ENCODE data around the gene KRTAP29-1.
"Not testable (repeated sequence)": the region's sequence is repeated elsewhere in the genome, so short reads cannot be mapped to it uniquely, and the experiment has no call there.

KRTAP29-1 gene, protein sequence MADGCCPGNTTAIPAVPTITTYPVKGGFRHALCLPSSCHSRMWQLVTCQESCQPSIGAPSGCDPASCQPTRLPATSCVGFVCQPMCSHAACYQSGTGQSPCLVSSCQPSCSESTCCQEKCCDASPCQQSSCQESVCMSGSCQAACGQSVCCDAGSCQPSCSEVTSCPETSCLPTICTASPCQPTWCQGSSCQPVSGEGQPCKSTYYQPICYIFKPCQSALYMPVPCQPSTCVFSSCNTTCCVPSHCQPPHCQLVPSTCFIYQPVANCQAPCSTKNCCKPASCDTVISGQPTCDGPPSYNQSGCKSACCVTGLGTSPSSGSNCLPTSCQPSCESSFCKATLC

DNA sequence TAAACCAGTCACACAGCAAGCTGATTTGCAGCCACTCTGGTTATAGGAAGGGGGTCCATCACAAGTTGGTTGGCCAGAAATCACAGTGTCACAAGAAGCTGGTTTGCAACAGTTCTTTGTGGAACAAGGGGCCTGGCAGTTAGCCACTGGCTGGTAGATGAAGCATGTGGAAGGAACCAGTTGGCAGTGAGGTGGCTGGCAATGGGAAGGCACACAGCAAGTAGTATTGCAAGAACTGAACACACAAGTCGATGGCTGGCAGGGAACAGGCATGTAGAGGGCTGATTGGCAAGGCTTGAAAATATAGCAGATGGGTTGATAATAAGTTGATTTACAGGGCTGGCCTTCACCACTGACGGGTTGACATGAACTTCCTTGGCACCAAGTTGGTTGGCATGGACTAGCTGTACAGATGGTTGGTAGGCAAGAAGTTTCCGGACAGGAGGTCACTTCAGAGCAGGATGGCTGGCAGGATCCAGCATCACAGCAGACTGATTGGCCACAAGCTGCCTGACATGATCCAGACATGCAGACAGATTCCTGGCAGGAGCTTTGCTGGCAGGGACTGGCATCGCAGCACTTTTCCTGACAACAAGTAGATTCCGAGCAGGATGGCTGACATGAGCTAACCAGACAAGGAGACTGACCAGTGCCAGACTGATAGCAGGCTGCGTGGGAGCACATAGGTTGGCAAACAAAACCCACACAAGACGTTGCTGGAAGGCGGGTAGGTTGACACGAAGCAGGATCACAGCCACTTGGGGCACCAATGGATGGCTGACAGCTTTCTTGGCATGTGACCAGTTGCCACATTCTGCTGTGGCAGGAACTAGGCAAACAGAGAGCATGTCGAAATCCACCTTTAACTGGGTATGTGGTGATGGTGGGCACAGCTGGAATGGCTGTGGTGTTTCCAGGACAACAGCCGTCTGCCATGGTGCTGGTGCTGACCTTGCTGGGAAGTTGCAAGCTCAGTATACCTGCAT lies at the start of gene KRTAP29-1:
Gene KRTAP29-1, minus strand, starts transcription at position 936 of the 986 bp plus-strand sequence. Its CDS starts 0 bp downstream, at position 936.
- no peak for DNase-seq

DNA sequence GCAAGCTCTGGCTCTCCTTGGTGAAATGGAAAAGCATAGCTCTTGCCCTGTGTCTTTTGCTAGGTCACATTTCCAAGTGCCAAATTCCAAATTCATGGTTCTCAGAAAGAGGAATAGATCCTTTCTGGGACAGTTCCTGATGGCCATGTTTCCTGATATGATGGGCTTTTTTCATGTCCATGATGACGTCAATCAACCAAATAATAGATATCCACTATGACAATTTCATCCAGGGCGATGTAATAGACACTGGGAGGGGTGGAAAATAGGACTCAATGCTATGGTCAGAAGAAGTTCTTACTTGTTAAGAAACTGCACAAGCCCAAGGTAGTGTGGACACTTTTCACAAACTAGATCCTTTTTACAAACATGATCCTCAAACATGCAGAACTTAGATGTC lies 48.5 kb upstream of the KRTAP29-1 start:
- no peak for DNase-seq

DNA sequence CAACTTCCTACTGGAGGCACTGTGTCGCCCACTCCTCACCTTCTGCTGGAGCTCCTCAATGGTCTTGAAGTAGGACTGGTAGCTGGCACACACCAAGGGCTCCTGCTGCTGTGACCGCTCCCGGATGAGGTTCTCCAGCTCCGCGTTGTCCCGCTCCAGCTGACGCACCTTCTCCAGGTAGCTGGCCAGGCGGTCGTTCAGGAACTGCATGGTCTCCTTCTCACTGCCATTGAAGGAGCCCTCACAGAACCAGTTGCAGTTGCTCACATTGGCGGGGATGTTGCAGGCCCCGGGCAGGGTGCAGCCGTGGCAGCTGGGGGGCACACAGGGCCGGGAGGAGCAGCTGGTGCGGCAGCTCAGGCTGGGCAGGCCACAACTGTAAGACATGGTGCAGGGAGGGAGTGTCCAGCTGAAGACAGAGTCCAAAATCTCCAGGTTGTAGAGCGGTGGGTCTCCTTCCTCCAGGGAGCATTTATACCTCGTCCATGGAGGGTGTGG lies 47.8 kb upstream of the KRTAP29-1 start, which contains the start of gene KRT33A:
Gene KRT33A, minus strand, starts transcription at position 448 of the 498 bp plus-strand sequence. Its CDS starts 61 bp downstream, at position 387.
- DNase-seq, result not testable (repeated sequence)

DNA sequence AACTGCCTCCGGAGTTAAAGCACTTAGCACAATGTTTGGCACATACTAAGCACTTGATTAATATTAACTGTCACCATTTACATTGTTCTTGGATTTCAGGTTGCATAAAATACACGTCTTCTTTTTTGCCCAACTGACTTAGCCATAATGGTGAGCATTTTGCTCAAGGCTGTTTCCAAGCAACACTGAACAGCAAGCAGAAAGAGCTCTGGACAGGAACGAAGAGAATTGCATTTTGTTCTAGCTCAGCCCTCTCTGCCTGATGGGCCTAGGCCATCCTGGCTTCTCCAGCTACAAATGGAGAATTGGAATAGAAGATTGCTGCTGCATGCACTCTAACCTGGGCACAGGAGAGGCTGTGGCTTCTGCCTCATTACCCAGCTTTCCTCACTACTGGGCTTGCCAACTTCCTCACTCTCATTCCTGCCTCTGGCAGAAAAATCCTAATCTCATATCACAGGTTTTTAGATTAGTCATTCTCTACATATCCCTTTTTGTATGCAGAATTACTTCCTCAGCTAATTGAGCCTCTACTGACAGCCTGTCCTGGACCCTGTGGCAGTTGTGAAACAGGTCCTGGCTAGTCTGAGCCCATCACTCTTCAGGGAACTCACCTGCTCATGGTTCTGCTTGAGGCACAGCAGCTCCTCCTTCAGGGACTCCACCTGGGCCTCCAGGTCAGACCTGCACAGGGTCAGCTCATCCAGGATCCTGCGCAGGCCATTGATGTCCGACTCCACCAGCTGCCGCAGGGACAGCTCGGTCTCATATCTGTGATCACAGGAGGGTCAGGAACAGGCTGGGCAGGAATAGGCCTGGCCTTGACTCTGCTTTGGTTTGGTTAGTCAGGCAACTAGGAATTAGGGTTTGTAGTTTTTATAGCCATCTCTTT lies 45.5 kb upstream of the KRTAP29-1 start:
- DNase-seq, result no peak

DNA sequence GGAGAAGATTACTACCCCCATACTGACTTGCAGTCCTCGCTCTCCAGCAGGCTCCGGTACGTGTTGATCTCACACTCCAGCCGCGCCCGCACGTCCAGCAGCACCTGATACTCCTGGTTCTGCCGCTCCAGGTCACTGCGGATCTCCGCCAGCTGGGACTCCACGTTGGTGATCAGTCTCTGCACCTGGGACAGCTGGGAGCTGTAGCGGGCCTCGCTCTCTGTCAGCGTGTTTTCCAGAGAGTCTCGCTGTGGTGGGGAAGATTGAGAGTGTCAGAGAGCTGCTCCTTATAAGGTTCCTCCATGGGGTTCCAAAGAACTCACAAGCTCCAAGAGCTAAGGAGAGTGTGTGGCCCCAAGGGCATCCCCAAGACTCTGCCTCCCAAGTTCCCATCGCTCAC lies 43.8 kb upstream of the KRTAP29-1 start:
- not testable (repeated sequence) for DNase-seq

DNA sequence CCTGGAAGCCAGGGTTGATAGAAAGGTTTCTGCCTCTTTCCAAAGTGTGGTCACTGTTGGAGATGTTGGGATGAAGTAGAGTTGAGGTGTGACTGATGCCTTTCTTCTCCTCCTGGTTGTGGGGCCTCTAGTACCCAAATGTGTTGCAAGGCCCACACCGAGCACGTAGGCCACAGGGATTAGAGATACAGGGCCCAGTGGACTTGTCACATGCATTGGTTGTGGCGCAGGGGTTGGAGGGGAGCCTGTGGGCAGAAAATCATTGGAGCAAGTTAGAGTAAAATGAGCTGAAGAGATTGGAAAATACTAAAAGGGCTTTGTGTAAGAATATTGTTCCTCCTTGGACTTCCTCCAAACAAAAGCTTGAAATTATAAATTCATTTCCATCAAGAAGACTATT lies 43.3 kb upstream of the KRTAP29-1 start:
- no peak for DNase-seq

DNA sequence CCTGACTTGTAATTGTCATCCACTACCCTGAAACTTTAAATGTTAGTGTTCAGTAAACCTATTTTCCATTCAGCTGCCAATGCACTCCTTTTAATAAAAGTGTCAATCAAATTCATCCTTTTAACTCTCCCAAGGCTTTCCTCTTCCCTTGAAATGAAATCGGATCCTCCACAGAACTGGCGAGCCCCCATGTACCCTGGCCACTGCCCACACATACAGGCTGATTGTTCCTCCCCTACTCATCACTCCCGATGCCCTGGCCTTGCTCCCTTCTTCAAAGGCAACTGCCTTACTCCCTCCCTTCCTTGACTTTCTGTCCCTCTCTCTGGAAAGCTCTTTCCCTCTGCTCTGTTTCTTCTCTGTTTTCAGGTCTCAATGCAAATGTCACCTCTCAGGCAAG lies 40.4 kb upstream of the KRTAP29-1 start:
- DNase-seq, result no peak

DNA sequence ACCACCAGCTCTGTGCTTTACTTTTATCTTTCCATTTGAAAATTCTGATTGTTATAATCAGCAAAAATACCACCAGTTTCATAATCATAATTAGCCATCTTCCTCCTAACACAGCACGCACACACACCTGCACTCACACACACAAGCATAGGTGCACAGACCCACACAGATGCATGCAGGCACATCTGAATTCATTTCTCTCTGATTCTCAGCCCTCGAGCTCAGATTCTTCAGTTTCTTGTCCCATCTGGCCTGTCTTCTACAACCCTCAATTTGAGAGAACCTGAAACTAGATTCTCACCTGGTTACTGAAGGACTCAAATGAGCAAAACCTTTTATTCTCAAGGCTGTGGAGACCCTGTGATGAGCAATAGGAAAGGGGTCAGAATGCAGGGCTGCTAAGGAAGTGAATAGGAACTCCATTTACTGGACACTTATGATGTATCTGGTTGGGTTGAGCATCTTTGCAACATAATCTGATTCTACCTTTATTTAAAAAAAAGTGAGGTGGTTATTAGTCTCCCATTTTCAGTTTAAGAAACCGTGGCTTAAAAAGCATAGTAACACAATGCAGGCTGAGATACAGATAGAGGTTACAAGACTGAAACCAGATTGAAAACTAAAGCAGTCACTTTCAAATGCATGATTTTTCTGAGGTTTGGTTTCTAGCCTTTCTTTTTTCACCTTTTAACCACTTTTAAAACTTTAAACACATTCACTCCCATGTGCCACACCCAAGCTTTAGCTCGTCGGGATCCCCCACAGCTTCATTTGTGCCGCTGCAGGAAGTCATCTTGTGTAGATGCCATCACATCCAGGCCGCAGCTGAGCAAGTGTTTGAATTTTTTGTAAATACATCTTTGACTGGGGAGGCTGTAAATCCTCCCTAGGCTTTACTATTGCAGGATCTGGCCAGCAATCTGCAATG lies 38.5 kb upstream of the KRTAP29-1 start:
- DNase-seq, result no peak

DNA sequence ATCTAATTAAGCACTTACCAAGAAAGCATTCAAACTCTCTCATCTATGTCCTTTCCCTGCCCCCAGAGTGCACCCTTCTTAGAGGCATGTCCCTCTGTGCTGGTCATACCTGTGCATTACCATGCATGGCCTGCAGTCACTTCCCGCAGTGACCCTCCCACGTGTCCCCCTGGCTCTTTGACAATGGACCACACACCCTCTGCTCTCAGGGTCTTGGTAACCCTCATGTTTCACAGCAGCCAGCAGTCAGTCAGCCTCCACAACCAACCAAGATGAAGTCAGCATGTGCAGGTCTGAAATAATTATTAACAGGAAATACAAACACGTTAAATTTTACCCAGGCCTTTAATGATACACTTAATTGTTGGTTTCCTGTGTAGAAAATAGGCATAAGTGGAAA lies 37.8 kb upstream of the KRTAP29-1 start:
- DNase-seq, result no peak

DNA sequence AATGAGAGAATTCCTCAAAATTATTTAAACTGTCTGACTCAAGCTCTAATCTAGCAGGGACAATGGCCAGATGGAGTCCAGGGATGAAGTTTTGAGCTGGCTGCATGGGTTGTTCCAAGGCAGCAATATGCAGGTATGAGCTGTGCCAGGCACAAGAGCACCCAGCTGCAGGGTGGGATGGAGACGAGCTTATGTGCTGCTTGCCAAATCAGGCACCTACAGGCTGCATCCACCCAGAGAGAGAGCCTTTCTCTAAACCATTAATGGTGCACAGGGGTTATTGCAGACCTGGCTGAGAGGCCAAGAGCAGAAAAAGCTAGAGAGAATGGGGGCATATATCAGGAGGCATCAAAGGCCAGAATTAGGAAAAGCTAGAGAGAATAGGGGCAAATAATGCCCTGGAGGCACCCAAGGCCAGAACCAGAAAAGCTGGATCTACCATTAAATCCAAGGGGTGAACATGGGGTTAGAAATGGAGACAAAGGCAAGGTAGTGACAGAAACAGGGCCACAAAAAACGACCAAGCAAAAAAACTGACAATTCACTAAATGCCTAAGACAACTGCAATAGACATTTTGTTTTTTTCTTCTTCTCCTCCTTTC lies 37.0 kb upstream of the KRTAP29-1 start:
- DNase-seq, result no peak

DNA sequence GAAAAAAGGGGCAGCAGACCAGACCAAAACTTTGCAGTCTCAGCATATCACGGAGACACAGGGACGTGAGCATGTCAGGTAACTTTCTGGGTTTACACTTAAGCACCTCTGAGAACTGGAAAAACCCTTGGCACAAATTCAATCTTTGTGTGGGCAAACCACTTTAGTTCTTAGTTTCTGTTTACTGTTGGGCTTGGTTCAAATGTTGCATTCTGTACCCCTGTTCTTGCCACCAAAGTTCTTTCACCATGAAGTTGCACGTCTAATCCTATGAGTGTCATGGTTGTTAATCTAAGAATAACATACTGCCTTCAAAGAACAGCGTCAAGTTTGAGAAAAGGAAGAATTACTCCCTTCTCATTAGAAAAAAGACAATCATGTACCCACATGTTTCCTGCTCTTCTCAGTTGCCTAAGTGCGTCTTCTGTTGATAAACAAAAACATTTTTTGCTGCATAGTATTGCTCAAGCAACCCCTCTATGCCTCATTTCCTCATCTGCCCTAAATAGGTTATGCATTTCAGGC lies 36.4 kb upstream of the KRTAP29-1 start:
- no peak for DNase-seq

DNA sequence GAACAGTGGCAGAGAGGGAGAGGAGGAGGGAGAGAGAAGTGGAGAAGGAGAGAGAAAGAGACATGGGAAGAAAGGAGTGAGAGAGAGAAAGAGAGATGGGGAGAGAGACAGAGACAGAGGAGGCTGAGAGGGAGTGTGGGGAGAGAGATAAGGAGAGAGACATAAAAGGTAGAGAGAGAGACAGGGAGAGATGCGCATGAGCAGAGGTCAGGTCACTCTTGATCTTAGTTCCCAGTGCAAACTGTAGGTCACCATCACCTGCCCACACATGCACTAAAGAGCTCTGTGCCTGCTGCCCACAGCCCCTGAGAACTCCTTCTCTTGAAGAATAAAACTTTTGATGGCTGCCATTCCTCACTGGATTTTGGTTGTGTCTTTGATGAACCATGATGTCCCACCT lies 33.1 kb upstream of the KRTAP29-1 start:
- no peak for DNase-seq

DNA sequence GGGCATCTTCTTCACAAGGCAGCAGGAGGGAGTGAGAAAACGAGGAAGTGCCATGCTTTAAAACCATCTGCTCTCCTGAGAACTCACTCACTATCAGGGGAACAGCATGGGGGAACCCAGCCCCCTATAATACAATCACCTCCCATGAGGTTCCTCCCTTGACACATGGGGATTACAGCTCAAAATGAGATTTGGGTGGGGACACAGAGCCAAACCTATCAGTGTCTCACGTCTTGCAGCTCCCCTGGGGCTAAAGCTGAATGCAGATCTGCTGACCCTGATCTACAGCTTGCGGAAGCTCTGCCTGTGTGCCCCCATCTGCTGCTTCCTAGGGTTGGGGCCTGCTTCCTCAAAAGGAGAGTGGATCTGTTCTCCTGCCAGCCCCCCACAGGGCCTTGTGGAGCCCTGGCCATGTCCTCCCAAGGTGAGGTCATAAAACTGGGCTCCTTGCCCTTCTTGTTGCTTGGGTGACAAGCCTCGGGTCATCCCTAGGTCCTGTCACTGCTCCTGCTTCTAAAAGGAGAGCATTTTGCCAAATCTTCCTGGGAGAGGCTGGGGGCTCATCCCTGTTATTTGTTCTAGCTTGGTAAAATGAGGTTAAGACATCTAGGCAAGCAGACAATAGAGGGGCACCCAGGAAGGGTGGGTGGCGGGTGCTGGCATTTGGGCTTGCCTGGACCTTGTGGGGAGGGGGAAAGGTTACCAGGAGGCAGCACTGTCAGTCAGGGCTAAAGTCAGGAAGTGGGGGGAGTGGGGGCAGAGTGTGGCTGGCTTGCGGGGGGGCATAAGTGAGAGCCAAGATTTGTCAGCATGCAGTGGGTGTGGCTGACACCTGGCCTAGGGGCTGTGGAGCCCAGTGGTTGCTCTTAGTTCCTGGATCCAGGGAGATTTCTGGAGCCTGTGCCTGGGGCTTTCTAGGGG lies 32.0 kb upstream of the KRTAP29-1 start:
- DNase-seq, result no peak

DNA sequence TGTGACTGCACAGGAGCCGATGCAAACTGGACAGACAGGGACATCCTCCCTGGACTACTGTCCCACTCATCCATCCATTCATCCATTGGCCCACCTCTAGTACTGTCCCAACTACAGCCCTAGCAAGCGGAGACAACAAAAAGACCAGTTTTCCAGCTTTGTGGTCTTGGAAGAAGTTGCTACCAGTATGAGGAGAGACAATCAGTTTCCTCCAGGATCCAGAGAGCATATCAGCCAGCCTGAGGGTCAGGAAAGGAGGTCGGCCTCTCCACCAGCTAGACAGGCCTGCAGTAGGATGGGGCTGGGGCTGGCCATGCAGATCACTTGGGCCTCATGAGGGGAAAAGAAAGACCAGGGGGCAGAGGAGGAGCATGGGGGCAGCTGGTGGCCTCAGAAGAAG lies 31.2 kb upstream of the KRTAP29-1 start:
- no peak for DNase-seq

DNA sequence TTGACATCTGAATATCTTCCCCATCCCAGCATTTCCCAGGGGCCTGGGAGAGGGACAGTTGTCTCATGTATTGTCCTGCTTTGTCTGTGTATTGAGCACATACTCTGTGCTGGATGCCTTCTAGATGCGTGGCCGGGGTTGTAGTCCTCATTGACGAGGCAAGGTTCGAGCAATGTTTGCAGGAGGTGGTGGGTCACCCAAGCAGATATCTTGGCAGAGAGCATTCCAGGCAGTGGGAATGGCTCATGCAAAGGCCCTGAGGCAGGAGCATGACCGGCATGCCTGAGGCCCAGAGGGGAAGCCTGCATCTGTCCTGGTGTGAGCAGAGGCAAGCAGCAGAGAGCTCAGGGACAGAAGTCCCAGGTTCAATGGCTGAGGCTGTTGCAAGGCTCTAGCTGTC lies 30.4 kb upstream of the KRTAP29-1 start:
- DNase-seq, result no peak

DNA sequence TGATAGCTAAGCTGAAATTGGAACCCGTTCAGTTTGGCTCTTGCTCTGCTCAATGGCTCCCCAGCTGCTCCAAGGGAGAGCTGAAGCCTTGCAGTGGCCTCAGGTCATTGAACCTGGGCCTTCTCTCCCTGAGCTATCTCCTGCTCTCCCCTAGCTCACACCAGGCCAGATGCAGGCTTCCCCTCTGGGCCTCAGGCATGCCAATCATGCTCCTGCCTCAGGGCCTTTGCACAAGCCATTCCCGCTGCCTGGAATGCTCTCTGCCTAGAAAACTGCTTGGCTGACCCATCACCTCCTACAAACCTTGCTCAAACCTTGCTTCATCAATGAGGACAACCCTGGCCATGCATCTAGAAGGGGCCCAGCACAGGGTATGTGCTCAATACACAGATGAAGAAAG lies 29.6 kb upstream of the KRTAP29-1 start:
- no peak for DNase-seq

DNA sequence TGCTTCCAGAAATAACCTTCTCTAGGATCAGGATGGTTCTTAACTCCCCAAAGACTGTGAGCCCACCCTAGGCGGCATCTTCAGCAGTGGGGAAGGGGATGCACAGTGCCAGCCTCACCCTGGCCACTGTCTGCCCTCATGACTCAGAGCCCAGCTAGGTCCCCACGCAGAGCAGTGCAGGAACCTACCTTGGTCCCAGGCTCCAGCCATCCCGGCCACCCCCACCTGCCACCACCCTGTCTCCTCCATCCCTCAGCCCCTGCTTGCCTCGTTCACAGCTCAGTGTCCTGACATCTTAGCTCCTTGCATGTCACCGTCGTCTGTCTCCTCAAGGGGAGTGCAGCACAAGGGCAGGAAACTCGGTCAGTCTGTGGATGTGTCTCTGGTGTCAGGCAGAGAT lies 29.0 kb upstream of the KRTAP29-1 start:
- DNase-seq, result no peak

DNA sequence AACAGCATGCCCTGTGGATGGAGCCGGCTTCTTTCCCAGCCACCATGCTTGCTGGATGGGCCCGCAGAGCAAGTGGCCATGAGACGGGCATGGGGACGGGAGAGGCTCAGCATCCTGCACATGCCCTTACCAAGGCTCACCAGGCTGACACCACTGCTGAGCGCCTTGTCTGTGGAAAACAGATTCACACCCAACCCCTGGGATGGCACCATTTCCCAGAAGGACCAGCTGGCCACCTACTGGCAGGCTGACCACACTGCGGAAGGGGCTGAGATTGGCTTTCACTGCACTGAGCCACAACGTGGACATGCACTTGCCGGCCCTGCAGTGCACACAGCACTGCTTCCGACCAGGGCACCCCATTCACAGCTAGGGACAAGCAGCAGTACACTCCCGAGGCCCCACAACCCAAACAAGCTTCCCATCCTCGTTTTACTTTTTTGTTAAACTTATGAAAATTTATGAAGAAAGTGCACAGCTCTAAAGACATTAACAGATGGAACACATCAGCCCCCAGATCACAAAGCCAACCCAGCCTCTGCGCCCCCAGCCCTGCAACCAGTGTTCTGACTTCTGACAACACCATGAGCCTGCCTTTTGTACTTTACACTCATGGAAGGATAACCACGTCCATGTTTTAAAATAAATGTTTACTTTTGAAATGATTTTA lies 26.8 kb upstream of the KRTAP29-1 start:
- no peak for DNase-seq

DNA sequence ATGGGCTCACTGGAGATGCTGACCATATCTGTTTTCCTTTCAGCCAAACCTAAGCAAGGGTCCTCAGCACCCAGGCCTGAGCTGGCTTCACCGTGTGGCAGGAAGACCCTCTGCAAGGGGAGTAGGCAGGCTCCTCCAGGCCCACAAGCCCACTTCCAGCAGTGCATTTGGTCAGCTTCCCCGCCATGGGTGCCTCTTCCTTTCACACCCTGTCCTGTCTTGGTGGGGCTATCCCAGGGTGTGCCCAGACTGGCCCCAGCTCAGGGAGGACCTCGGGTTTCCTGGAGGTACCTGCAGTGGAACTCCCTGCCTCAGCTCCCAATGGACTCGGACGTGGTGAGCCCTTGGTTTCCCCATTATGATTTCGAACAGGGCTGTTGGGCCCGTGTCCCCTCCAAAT lies 25.6 kb upstream of the KRTAP29-1 start:
- DNase-seq, result no peak
